Activated T-cell treated with anti-CD3 and anti-CD28 coated beads, Interleukin-2, amount 50 U/mL, for 4 hours (primary cell): ENCODE results near the gene HSD17B12. TPM values are rescaled to one million over a fixed set of nuclear protein-coding genes. Genes with fewer than 3 reads are reported as not detected.
"Not testable (repeated sequence)": the region's sequence is repeated elsewhere in the genome, so short reads cannot be mapped to it uniquely, and the experiment has no call there.

Source experiments
- ATAC-seq, 2 donors: fragments of 200-7000 bp; cut with Tn5 transposase; one replicate each; pipeline ENCODE4 v1.10.0; 2021
- DNase-seq: peaks from one replicate; pipeline ENCODE4 v3.0.0-alpha.2; 2020
- H3K27me3 Mint-ChIP-seq: one replicate; pipeline ENCODE4 v1.8.0; 2021; ENCODE audit warnings: low read depth, mixed read lengths
- H3K36me3 Mint-ChIP-seq: one replicate; pipeline ENCODE4 v1.8.0; 2022; ENCODE audit warnings: mixed read lengths; ENCODE audit not compliant: insufficient read depth
- H3K4me1 Mint-ChIP-seq: one replicate; pipeline ENCODE4 v1.8.0; 2021; ENCODE audit warnings: low read depth, mixed read lengths
- H3K4me3 Mint-ChIP-seq: one replicate; pipeline ENCODE4 v1.8.0; 2021; ENCODE audit warnings: mild to moderate bottlenecking, moderate library complexity, mixed read lengths
- H3K9me3 Mint-ChIP-seq: one replicate; pipeline ENCODE4 v1.8.0; 2021; ENCODE audit warnings: mixed read lengths
- total RNA-seq, 3 donors: library from RNA; stranded (reverse); gene quantifications; one replicate each; pipeline ENCODE4 v1.2.1, GENCODE V29; 2021

HSD17B12 gene
- 10 to 100 TPM; 41.3 to 47.6 (median 47.4) TPM for total RNA-seq

- Mint-ChIP-seq H3K4me1 (peaks cover 22% of the 10 kb centered on the region), H3K27me3 (no peaks in the 10 kb centered on the region), H3K9me3 (no peaks in the 10 kb centered on the region), H3K36me3 (peaks cover 15% of the 10 kb centered on the region), H3K4me3 (peak within 1 kb of the TSS; percentile 95)
- DNase-seq, result peak; percentile 98
- ATAC-seq, result peak; percentile 98
Observed at GRCh38 chr11:43680521-43681400, at the start of gene HSD17B12. TSS of gene HSD17B12 (plus strand) at chr11:43680738. CDS start at chr11:43680828, 90 bp downstream.

DNA sequence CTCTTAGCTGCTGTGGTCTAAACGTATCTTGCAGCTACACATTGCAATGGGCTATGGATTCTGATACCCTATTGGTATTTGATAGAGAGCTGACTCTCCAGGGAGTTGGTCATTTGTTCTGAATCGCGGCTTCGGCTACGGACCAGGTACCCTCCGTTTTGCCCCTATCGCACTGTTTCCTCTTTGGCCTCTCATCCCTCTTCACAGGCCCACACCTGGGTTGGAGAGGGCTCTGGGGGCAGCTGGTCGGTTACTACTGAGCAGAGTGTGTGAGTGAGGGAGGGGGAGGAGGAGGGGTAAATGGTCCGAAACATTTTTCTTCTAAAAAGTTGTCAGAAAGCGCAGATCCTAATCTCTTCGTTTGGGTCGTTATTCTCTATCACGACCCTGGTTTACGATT lies 48.8 kb upstream of the HSD17B12 start:
- DNase-seq (no peak), ATAC-seq (no peak)
- no peaks in the 10 kb centered on the region for H3K4me1 Mint-ChIP-seq
- H3K9me3 Mint-ChIP-seq, result no peaks in the 10 kb centered on the region
- H3K27me3 Mint-ChIP-seq, result peaks cover 56% of the 10 kb centered on the region
- H3K4me3 Mint-ChIP-seq, result no peak overlapping the region
- no peaks in the 10 kb centered on the region for H3K36me3 Mint-ChIP-seq

DNA sequence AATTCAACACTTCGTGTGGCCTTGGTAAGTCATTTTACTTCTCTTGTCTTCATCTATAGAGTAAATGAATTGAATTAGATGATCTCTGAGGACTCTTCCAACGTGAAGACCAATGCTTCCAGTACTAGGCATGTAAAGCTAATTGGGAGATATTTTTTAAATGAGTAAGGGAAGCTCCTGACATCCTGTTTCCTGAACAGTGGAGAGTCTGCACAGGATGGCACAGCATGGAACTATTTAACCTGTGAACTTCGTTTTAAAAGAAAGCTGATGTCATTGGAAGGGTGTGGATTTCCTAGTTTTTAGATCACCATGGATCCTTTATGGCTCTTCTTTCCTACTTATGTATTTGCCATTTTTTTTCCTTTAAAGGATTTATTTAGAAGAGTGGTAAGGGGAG lies 48.4 kb upstream of the HSD17B12 start:
- Mint-ChIP-seq H3K4me3 (no peak overlapping the region), H3K9me3 (no peaks in the 10 kb centered on the region), H3K4me1 (no peaks in the 10 kb centered on the region), H3K36me3 (no peaks in the 10 kb centered on the region), H3K27me3 (peaks cover 54% of the 10 kb centered on the region)
- ATAC-seq, result no peak
- no peak for DNase-seq

- peaks cover 42% of the 10 kb centered on the region for H3K27me3 Mint-ChIP-seq
- DNase-seq (no peak), ATAC-seq (no peak)
- peaks cover 2% of the 10 kb centered on the region for H3K4me1 Mint-ChIP-seq
- no peaks in the 10 kb centered on the region for H3K9me3 Mint-ChIP-seq
- no peak overlapping the region for H3K4me3 Mint-ChIP-seq
- no peaks in the 10 kb centered on the region for H3K36me3 Mint-ChIP-seq
Observed at GRCh38 chr11:43638717-43639116, 41.8 kb upstream of the HSD17B12 start.

- Mint-ChIP-seq H3K4me3 (no peak overlapping the region), H3K4me1 (peaks cover 6% of the 10 kb centered on the region), H3K9me3 (no peaks in the 10 kb centered on the region), H3K36me3 (no peaks in the 10 kb centered on the region), H3K27me3 (peaks cover 40% of the 10 kb centered on the region)
- DNase-seq (no peak), ATAC-seq (no peak)
Observed at GRCh38 chr11:43639224-43639623, 41.3 kb upstream of the HSD17B12 start.

- no peak overlapping the region for H3K4me3 Mint-ChIP-seq
- DNase-seq, result no peak
- no peaks in the 10 kb centered on the region for H3K36me3 Mint-ChIP-seq
- no peaks in the 10 kb centered on the region for H3K9me3 Mint-ChIP-seq
- peaks cover 33% of the 10 kb centered on the region for H3K27me3 Mint-ChIP-seq
- H3K4me1 Mint-ChIP-seq, result peaks cover 11% of the 10 kb centered on the region
- ATAC-seq, result no peak
Observed at GRCh38 chr11:43639920-43640319, 40.6 kb upstream of the HSD17B12 start.

GRCh38 chr11:43643898-43644620 lies 36.5 kb upstream of the HSD17B12 start:
- Mint-ChIP-seq H3K9me3 (no peaks in the 10 kb centered on the region), H3K36me3 (no peaks in the 10 kb centered on the region), H3K27me3 (peaks cover 16% of the 10 kb centered on the region), H3K4me1 (peaks cover 16% of the 10 kb centered on the region), H3K4me3 (peak overlapping the region; percentile 97)
- DNase-seq, result peak; percentile 75
- peak; percentile 98 to 100 for ATAC-seq

DNA sequence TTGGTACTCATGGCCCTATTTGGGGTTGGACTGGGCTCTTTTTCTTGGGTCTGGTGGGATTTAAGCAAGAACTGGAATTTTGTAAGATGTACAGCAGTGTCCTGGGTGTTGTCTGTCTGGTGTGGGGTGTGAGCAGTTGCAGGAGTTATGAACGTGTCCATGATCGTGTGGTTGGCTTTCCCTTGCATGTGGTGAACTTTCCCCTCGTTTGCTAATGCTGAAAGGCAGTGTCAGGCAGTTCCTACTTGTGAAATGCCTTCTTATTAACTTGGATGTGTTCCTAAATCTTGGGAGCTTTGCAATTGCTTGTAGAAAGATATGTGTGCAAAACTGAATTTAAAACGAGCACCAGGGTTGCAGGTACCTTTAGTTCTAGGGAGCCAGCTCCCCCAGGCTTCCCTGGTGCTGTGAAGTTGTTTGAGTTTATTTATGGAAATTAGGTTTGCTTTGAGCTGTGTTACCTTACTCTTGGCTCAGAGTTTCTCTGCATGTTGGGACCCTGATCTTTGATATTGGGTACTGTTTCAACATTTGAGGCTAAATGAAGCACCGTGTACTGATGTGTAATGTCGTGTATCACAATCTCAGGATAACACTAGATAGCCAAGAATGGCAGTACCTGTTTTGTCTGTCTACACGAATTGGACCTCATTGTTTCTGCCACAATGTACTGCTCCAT lies 35.8 kb upstream of the HSD17B12 start:
- ATAC-seq, result no peak
- Mint-ChIP-seq H3K9me3 (no peaks in the 10 kb centered on the region), H3K4me1 (peaks cover 16% of the 10 kb centered on the region), H3K27me3 (peaks cover 9% of the 10 kb centered on the region), H3K36me3 (peaks cover 3% of the 10 kb centered on the region), H3K4me3 (peak overlapping the region; percentile 97)
- no peak for DNase-seq

DNA sequence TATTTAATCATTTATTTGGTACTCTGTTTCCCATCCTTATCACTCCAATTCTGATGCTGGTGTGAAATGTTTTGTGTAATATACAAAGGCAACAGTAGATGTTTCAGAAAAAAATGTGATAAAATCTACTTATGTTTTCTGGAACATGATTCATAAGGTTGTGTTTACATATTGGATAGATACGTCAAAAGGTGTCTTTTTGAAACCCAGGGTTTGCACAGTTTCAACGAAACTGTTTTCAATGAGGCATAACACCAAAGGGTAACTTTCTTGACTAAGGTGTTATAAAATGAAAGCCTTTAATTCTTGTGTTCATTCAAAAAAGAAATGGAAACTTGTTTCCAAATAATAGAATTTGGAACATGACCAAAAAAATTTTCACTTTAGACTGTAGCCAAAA lies 33.8 kb upstream of the HSD17B12 start:
- H3K27me3 Mint-ChIP-seq, result no peaks in the 10 kb centered on the region
- ATAC-seq (peak in 1 of 2 donors; percentile 15), DNase-seq (no peak)
- H3K4me3 Mint-ChIP-seq, result peak overlapping the region; percentile 49
- H3K36me3 Mint-ChIP-seq, result peaks cover 4% of the 10 kb centered on the region
- peaks cover 16% of the 10 kb centered on the region for H3K4me1 Mint-ChIP-seq
- H3K9me3 Mint-ChIP-seq, result peaks cover 7% of the 10 kb centered on the region

- no peaks in the 10 kb centered on the region for H3K27me3 Mint-ChIP-seq
- no peak overlapping the region for H3K4me3 Mint-ChIP-seq
- H3K36me3 Mint-ChIP-seq, result peaks cover 4% of the 10 kb centered on the region
- DNase-seq, result no peak
- no peak for ATAC-seq
- H3K4me1 Mint-ChIP-seq, result peaks cover 13% of the 10 kb centered on the region
- H3K9me3 Mint-ChIP-seq, result peaks cover 7% of the 10 kb centered on the region
Observed at GRCh38 chr11:43648888-43649287, 31.6 kb upstream of the HSD17B12 start.

DNA sequence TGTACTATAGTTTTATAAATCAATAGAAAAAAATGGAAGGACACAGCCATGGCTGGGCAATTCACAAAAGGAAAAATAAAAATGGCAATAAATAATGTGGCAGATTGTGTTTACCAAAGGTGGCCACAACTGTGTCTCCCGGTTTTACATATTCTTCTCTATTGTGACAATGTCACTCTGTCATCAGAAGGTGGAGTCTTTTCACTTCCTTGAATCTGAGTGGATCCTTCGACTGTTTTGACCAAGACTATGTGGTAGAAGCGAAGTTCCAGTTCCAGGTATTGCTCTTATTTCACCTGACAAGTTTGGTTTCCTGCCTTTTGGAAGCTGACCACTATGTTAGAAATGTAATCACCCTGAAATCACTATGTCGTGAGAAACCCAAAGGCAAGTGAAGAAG lies 31.0 kb upstream of the HSD17B12 start:
- no peak for DNase-seq
- Mint-ChIP-seq H3K27me3 (no peaks in the 10 kb centered on the region), H3K4me3 (no peak overlapping the region)

GRCh38 chr11:43649921-43650320 lies 30.6 kb upstream of the HSD17B12 start:
- Mint-ChIP-seq H3K4me1 (peaks cover 5% of the 10 kb centered on the region), H3K9me3 (peaks cover 7% of the 10 kb centered on the region), H3K4me3 (no peak overlapping the region), H3K36me3 (peaks cover 4% of the 10 kb centered on the region), H3K27me3 (no peaks in the 10 kb centered on the region)
- ATAC-seq, result no peak
- no peak for DNase-seq

More for the DNA sequence above, 31.0 kb upstream of the HSD17B12 start:
- Mint-ChIP-seq H3K9me3 (peaks cover 7% of the 10 kb centered on the region), H3K4me1 (peaks cover 9% of the 10 kb centered on the region), H3K36me3 (peaks cover 4% of the 10 kb centered on the region)
- ATAC-seq, result no peak

- peaks cover 29% of the 10 kb centered on the region for H3K27me3 Mint-ChIP-seq
- H3K36me3 Mint-ChIP-seq, H3K9me3 Mint-ChIP-seq, H3K4me1 Mint-ChIP-seq, ATAC-seq, H3K4me3 Mint-ChIP-seq, DNase-seq: not testable (repeated sequence)
Observed at GRCh38 chr11:43663018-43663417, 17.5 kb upstream of the HSD17B12 start.

DNA sequence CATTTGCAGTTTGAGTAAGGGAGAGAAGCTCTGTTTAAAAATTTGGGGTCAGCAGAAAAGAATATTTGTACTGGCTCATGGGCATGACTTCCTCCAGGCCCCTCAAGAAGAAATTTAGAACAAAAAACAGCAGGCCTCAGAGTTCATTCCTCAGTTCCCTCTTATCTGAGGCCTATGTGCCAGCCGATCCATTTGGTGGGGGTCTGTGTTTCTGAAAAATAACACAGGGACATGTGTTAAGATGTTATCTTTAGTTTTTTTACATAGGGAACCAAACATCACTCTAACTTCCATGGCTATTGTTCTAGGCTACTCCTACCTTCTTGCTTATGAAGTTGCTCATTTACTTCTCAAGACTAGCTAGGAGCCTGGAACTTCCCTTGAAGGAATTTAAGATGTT lies 16.2 kb upstream of the HSD17B12 start:
- Mint-ChIP-seq H3K27me3 (peaks cover 21% of the 10 kb centered on the region), H3K4me3 (no peak overlapping the region), H3K4me1 (no peaks in the 10 kb centered on the region), H3K9me3 (no peaks in the 10 kb centered on the region), H3K36me3 (no peaks in the 10 kb centered on the region)
- ATAC-seq (no peak), DNase-seq (no peak)
